Measurements from ENCODE around the gene SLC6A12. TPM values are rescaled to one million over a fixed set of nuclear protein-coding genes. Genes with fewer than 3 reads are reported as not detected.

SLC6A12 gene
- total and polyA plus RNA-seq, 2 donors (not counting 3 experiments of a cell fraction or from before 2014, with no cell fraction given) = not detected

GRCh38 chr12:203074-203461 is 10.9 kb downstream of the SLC6A12 start:
- H3K9me3 ChIP-seq (replicated peaks; ENCODE audit: control insufficient read depth, insufficient read depth, low read length) = no peaks in the 10 kb centered on the region
- no peak for TF ChIP-seq POLR2A (IDR thresholded peaks at IDR 0.05; ENCODE audit: low read depth, low read length)
- TF ChIP-seq FOS (IDR thresholded peaks at IDR 0.05; ENCODE audit: borderline replicate concordance, insufficient read depth, low read length) = no peak
- no peak for TF ChIP-seq JUN (IDR thresholded peaks at IDR 0.05; ENCODE audit: borderline replicate concordance, insufficient read depth, insufficient read length, low read depth)
- TF ChIP-seq CTCF (IDR thresholded peaks at IDR 0.05; ENCODE audit: extremely low read depth in 1 of 2, insufficient read depth in 1 of 2, low read depth in 1 of 2, low read length in 2 of 2) = no peak
- TF ChIP-seq MAX (IDR thresholded peaks at IDR 0.05; ENCODE audit: insufficient read depth, insufficient read length) = no peak
- no peak for TF ChIP-seq POLR2AphosphoS5 (IDR thresholded peaks at IDR 0.05; ENCODE audit: insufficient read depth, low read depth, low read length)
- TF ChIP-seq EZH2 (IDR thresholded peaks at IDR 0.05; ENCODE audit: borderline replicate concordance, low read depth, low read length, severe bottlenecking) = no peak
- TF ChIP-seq MYC (IDR thresholded peaks at IDR 0.05; ENCODE audit: low read depth, low read length) = no peak
- TF ChIP-seq GATA2 (IDR thresholded peaks at IDR 0.05; ENCODE audit: insufficient read depth, insufficient read length, low read depth, low read length) = no peak
- H3K27me3 ChIP-seq (ENCODE audit: control insufficient read depth in 2 of 2, insufficient read depth in 2 of 2, low read length in 2 of 2) = peaks cover 13 to 18% of the 10 kb centered on the region in 2 experiments
- ChIA-PET CTCF (interaction anchor here (0.7 to 1.4 kb wide), 4 partner anchors 10 to 138 kb away, joined by 3 to 4 read pairs (median 4); no protein-coding TSS in a partner anchor), POLR2A (no interaction called here)
- no peaks in the 10 kb centered on the region for H3K9me1 ChIP-seq (replicated peaks; ENCODE audit: control insufficient read depth, extremely low read depth, insufficient read depth, low read length)
- no peak overlapping the region for H3K4me3 ChIP-seq (replicated peaks in 1 of 3; ENCODE audit: insufficient read depth in 1 of 3, low read depth in 1 of 3, low read length in 3 of 3)
- no peak overlapping the region for H2AFZ ChIP-seq (ENCODE audit: low read depth, low read length)
- no peaks in the 10 kb centered on the region for H3K36me3 ChIP-seq (ENCODE audit: control insufficient read depth in 2 of 2, extremely low read depth in 1 of 2, insufficient read depth in 2 of 2, low read length in 2 of 2)
- H3K27ac ChIP-seq (ENCODE audit: insufficient read depth, low read depth, low read length) = no peak overlapping the region
- H3K9ac ChIP-seq (replicated peaks; ENCODE audit: extremely low read depth, insufficient read depth, low read length) = no peak overlapping the region
- intact Hi-C loops (cut with micrococcal nuclease) (no loop called here), dilution Hi-C loops (cut with MboI; ENCODE audit: extremely low pct_ligation_motif_present, low sequenced_read_pairs) (no loop called here)
- H3K4me2 ChIP-seq (ENCODE audit: insufficient read depth, low read length) = peak overlapping the region; percentile 28
- H3K79me2 ChIP-seq (ENCODE audit: control insufficient read depth, insufficient read depth, low read length) = no peaks in the 10 kb centered on the region
- DNase-seq (ENCODE audit: low read depth, low spot score) (no peak), FAIRE-seq (no peak)
- H4K20me1 ChIP-seq (replicated peaks; ENCODE audit: control insufficient read depth, extremely low read depth, insufficient read depth, low read length) = no peaks in the 10 kb centered on the region
- H3K4me1 ChIP-seq (ENCODE audit: control insufficient read depth, extremely low read depth, insufficient read depth, low read length) = no peaks in the 10 kb centered on the region
- BruUV-seq (replicated peaks) = no TSS peak

Data from endothelial cell of umbilical vein (primary cell).